ENCODE data around the gene ZFP36L1.

- TF ChIP-seq POLR2AphosphoS5 (IDR thresholded peaks at IDR 0.05; ENCODE audit: low read depth, low read length) (no peak), POLR2A (IDR thresholded peaks at IDR 0.05; ENCODE audit: low read depth, low read length) (no peak)
Measured at GRCh38 chr14:68834816-68835215, 41.9 kb upstream of the ZFP36L1 start.

Measured in GM12892 (cell line).